NCI-H2171 treated with DMSO at 0.1 percent for 48 hours (cell line): Measurements from ENCODE around the gene CFAP61.

Experiments used
- DNase-seq: peaks from one replicate; lab custom pipeline; 2025; lab: John Stamatoyannopoulos, UW

CFAP61 gene

DNA sequence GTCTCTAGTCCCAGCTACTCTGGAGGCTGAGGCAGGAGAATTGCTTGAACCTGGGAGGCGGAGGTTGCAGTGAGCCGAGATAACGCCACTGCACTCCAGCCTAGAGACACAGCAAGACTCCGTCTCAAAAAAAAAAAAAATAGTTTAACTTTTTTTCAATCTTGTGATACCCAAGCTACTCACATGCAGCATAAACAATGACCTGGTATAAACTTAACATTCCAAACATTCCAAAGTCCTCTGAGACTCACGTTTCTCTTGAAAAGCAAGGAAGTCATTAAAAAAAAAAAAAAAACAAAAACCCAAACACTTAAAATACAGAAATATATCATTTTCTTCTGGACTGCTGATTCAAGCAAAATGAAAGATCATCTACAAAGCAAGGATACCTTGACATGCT is 14.4 kb upstream of the CFAP61 start:
- DNase-seq, result no peak

DNA sequence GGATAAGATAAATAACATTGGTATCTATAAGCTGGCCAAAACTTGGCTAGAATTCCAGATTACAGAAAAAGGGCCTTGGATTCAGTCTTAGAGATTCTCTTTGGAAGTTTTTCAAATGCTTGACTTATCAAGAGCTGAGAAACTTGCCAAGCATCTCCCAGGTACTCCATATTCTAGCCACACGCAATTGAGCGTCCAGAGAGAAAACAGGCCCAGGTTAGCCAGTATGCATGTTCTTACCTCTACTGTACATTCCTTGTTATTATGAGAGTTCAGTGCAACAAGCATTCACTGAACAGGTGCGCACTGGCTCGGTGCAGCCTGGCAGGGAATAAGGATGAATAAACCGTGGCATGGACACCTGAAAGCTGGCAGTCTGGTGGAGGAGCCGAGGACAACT is 13.7 kb upstream of the CFAP61 start:
- no peak for DNase-seq

DNA sequence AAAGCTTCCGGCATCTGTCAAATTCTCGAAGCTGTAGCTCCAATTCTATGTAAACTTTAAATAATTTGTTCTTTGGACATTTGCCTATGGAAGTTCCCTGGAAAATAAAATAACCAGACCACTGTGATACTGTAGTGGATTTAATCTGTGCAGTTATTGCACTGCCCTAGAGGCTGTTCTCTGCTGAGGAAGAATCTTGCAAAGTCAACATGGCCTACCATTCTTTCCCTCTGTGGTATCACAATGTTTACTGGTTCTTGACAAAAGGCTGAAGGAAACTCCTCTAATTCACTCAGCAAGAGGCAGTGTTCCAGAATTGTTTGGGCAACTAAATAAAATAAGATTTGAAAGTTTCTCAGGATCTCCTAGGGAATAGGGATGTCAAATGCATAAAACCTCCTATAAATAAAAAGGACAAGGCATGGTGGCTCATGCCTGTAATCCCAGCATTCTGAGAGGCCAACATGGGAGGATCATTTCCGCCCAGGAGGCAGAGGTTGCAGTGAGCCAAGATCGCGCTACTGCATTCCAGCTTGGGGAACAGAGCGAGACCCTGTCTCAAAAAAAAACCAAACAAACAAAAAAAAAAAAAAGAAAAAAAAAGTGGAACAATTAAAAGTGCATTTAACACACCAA is 12.5 kb upstream of the CFAP61 start:
- no peak for DNase-seq

DNA sequence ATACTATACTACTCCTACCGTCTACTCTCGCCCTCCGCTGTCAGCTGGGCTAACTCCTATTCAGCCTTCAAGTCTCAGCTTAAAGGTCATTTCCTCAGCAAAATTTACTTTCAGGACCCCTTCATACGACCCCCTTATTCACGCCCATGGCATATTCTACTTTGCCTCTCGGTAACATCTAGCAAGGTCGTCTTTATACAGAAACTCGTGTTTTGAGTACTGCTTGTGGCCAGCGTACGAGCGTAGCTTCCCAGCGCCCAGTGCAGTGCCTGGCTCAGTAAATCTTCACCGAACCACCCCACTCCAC is 612 bp upstream of the CFAP61 start:
- no peak for DNase-seq

DNA sequence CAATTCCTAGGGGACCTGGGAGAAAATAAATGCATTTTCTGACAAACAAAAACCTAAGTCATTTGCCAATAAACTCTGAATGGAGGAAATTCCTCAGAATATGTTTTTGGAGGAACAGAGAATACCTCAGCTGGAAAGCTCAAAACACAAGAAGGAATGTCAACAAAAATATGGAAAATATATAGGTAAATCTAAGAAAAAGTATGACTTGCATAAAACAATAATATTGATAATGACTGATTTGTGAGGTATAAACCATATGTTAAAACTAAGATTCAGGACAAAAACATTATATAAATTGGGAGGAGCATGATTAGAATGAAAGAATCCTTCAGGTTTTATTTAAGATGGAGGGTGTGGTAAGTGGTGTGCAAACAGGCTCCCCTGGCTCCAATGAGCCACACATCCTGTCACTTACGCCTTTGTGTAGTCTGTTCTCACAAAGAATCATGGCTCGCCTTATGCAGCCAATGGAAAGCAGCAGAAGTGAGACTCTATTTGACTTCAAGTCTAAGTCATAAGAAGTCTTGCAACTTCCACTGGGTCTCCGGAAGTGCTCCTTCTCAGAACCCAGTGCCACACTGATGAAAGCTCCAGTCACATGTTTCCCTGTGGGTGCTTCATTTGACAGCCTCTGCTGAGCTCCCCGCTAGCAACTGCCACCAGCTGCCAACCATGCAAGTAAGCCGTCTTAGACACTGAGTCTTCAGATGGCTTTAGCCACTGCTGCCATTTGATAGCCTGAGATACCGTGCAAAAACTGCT is 8.1 kb downstream of the CFAP61 start:
- peak; percentile 36 for DNase-seq

DNA sequence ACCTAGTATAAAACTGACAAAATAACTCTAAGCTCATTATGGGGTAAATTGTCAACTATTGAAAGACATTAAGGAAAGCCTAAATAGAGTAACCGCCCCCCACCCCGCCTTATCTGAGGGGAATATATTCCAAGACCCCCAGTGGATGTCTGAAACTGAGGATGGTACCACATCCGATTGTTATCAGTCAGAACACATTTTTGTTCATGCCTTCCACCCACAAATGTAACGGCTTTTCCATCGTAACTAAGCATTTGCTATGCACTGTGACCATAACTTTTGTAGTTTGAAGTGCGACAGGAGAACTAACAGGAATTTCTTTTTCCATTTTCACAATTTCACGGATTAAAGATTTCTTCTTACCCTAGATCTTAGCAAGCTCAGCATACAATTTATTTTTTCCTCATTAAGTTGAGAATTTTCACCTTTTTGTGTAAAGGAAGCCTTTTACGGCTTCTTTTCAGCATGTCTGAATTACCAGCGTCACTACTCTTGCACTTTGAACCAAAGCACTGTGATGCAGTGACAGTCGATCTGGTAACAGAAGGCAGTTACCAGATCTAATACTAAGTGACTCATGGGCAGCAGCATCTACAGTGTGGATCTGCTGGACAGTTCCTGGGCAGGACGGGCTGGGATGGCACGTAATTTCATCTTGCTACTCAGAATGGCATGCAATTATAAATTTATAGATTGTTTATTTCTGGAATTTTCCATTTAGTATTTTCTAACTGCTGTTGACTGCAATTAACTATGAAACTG is 11.8 kb downstream of the CFAP61 start:
- DNase-seq, result no peak

DNA sequence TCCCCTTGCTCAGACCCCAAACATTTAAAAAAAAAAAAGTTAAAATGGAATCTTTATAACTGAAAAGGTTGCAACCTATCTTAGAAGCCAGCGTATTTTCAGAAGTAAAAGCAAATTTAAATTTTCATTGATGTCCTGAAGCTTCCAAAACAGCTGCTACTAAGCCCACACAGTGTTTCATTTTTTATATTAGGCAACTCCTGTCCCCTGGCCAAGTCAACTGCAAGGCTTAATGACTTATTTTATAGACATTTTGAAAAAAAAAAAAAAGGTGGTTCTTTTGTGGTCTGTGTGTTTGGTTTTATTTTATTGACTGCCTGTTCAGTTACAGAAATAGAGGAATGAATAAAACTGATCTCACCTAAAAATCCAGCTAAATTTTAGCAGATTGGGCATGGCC is 13.0 kb downstream of the CFAP61 start:
- DNase-seq, result no peak

DNA sequence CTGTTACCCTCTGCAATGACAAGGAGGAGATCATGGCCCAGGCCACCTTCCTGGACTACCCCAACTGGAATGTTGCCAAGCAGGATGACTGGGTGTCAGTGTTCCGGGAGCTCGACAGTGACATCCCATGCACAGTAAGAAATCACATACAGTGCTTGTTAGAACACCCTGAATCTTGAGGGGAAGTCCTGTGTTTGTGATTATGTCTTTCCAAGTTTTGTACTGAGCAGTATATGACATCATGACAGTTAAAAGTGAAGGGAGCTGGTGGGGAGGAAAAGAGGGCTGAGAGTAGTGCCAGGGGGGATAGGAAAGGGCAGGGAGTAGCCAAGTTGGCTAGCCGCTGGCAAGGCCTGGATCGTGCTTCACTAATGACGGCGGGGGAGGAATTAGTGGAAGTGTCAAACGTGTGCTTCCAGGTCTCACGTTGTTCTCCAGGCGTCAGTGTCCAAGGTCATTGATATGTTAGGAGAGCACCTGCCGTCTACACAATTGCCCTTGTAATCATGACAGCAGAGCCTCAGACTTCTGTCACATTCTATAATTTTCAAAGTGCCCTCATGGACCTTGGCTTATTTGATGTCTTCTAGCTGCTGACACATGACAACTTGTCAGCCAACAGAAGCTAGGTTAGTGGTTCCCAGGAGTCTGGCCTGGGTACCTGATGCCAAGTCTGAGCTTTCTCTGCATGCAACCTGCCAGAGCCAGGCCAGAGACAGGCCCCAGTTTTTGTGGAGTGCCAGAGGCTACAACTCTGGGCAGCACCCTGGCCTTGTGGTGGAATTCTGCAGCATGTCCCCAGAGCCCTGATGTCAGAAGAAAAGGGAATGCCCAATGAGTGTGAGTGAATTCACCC is 18.8 kb downstream of the CFAP61 start:
- no peak for DNase-seq

DNA sequence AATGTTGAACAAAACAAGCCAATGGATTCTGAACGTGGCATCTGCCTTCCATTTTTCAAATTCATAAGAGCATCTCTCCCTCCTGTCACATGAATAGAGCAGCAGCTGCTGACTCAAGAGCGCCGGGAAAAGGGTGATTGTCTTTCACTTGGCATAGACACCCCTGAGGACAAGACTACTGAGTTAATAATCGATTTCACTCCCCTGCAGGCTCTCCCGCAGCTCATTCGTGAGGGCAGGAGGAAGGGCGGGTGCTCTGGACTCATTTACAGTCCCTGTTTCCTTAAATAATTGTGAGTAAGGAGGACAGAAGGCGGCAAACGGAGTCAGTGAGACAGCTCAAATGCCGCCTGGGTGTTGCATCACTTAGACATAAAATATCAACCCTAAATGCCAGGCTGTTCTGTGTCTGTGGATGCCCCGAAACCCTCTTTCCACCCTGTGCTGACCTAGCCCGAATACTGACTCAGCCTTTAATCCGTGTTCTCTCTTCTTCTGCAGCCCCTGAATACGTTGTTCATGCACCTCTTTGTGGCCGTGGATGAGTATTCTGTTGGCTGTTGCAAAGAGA is 21.6 kb downstream of the CFAP61 start:
- peak; percentile 95 for DNase-seq

DNA sequence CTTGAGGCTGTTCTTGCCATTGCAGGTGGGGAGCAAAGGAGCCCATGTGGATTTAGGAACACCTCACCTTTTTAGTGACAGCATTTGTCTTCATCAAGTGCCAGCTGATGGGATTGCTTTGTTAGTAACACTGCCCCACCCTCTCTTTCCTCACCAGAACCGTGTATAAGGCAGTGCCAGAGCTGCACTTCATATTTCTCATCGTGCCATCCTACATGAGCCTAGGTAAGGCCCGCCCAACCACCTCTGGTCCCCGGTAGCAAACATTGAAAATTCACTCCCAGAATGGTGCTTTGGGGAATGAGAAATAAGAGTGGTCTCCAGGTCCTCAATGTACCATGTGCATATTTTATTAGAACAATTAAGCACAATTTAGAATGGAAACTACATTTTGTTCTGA is 22.7 kb downstream of the CFAP61 start:
- DNase-seq, result no peak

DNA sequence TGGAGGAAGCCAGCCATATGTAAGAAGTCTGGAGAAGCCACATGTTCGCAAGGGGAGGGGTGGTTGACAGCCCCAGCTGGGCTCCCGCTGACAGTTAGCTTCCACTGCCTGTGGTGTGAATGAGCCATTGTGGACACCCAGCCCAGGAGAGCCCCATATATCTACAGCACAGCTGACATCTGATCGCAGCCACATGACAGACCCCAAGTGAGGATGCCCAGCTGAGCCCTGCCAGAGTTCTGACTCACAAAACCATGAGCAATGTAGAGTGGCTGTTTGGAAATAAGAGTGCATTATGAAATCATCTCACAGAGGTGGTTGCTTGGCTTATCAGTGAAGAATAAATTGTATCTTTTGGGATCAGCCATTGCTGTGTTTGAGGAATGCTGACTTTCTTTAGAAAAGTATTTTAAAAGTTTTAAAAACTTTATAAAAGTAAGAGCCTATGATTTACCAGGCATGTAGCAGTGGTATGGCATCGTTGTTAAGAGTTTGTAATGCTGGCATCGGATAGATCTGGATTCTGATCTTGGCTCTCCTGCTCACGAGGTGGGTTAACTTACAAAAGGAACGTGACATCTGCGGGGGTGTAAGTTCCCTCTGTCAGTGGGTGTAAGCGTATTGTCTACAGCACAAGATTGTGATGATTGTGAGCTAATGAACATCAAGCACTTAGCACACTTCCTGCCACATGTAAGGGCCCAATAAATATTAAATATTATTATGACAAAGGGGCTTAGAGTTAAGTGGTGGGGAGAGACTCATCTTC is 24.1 kb downstream of the CFAP61 start:
- DNase-seq, result peak; percentile 22

DNA sequence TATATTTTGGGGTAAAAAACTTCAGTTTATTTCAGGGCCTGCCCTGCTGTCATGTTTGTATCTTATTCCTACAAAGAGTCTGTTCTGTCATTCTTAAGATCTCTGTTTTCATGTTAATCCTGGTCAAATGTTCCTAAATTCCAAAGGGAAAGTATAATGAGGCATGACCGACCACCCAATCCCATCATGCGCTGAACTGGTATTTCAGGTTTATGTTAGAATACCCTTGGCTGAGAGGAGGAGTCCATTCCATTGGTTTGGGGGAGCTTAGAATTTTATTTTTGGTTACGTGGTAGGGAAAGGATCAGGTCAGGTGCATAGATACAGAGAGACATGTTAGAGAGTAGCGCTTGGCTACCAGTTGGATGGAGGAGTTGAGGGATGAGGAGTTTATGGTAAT is 25.7 kb downstream of the CFAP61 start:
- DNase-seq, result no peak

DNA sequence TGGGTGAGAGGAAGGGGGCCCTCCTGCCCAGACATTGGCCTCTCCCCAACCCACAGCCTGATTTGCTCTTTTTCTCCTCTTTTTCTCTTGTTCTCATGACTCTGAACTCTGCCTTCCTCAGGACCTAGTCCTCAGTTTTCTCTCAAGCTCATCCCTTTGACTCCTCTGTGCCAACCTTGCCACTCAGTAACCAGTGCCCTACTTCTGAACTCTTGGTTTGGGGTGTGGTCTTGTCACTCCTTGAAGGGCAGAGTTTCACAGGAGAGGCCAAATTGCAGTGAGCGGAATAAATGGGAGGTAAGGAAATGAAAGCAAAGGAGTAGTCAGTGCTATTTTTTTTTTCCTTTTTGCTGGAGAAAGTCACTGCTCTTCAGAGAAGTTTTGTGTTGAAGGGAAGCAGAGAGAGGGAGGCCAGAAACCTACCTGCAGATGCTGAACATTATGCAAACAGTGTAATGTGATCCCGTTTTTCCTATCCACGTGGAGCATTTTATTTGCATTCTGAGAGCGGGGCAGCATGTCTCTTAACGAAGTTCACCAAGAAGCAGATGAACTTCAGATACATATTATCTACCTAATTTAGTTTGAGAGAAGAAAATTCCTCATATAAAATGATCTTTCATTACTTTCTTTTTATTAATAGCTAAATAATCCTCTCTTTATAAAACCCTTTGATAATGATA is 26.9 kb downstream of the CFAP61 start:
- DNase-seq, result peak; percentile 86

DNA sequence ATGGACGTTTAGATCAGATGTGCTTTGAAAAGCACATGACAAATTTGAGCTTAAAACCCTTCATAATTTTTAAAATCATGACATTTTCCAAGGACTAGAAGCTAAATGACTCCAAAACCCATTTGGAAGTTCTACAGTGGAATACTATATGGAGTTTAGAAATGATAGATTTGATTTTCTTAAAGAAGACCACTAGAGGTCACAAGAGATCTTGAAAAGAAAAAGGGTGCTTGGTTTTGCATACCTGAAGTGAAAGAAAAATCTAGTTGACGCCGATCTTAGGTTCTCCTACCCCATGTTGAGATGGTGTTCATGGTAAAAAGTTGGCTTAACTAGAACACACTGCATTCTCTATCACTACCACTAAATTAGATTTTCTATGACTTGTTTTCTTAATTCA is 31.5 kb downstream of the CFAP61 start:
- DNase-seq, result peak; percentile 96

DNA sequence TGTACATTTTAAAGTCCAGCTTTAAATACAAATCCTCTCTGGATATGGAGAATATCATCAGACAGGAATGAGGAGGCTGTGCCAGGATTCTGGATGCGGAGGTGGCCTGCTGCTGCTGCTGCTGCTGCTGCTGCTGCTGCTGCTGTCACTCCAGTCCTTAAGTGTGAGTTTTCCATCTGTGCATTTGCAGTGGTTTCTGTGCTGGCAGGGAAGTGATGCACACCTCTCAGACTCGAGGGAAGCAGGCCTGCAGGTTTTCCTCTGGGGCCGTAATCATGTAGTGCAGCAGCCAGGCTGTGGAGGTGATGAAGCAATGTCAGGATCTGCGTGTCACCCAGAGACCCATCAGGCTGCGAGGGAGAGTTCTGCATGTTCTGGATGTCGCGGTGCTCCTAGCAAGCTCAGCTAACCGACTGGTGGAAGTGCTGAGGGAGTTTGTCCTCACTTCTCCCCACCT is 32.0 kb downstream of the CFAP61 start:
- peak; percentile 93 for DNase-seq

DNA sequence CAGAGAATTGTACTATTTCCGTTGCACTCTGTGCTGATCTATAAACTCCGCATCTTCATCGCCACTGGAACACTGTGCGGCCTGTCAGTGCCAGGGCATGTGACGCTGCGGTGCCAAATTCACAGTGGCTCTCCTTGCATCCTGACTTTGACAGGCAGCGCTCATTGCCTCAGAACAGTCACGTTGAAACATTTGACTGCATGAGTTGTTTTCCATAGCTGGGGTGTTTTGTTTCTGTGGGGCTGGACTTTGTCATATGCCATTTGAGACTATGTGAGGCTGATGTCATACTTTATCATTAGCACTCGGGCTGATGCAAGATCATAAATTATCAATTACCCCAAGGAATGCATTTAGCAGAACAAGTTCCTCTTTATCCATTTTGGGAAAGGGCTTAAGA is 32.7 kb downstream of the CFAP61 start:
- peak; percentile 27 for DNase-seq

DNA sequence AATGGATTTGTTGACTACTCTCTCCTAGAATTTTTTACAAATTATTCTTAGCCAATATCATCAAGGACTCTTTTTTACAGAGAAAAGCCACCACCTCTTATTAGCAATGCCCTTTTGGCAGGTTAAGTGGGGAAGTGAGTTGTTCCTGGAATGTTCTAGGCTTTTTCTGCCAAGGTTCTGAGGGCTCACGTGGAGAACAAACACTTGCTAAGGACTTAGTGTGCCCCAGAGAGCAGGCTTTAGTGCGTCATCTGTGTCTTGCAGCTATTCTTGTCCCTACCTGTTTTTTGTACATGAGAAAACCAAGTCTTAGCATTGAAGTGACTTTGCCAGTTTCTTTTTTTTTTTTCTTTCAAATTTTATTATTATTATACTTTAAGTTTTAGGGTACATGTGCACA is 33.5 kb downstream of the CFAP61 start:
- no peak for DNase-seq

DNA sequence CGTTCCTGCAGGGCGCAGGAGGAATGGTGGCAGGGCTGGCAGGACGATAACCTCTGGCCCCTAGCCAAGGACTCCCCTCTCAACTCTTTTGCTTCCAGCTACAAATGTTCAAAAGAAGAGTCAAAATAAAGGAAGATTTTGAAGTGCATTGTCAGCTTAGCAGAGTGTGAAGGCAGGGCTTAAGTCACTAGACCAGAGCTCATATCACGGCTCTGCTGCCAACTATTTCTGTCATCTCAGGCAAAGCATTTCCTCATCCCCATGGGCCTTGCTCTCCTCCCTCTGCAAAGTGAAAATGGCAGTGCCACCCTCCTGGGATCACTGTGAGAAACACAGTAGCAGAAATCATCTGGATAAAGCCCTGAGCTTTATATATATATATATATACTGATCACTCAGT is 36.7 kb downstream of the CFAP61 start:
- no peak for DNase-seq

DNA sequence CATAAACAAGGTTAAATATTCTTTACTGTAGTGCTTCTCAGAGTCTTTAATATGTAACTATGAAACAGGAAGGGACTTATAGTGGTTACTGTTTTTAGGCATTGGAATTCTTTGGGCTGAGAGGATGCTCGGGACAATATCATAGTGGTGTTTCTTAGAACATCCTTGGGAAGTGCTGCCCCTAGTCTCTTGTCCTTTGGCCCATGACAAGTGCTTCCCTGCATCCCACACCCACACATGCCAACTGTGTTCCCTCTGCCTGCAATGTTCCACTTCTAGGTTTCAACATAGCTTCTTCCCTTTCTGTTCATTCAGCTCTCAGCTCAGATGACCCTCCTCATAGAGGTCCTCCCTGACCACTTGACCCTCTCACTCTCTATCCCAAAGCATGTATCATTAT is 37.6 kb downstream of the CFAP61 start:
- no peak for DNase-seq

DNA sequence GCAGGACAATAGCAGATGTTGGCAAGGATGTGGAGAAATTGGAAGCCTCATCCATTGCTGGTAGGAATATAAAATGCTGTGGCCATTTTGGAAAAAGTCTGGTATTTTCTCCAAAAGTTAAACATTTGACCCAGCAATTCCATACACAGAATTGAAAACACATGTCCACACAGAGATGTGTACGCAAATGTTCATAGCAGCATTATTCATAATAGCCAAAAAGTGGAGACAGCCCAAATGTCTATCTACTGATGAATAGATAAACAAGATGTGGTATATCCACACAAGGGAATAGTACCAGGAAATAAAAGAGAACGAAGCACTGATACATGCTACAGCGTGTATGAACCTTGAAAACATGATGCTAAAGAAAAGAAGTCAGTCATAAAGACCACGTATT is 40.5 kb downstream of the CFAP61 start:
- no peak for DNase-seq

DNA sequence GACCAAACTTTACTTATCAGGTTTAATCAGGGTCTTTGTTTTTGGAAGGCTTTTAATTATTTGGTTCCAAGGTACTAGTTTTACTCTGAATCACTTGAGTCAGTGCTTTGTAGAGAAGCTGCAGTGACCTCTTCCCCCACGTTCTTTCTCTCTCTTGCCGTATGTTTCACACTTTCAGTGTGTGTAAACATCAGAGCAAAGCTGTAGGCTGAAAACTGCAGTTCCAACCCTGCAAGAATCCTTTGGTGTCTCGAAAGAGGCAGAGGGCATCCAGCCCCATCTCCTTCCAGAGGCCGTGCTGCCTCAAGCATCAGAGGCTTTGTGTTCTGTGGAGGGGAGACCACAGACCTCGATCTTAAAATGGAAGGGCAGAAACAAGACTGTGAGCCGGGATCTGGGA is 42.1 kb downstream of the CFAP61 start:
- no peak for DNase-seq
